Neural cell (in vitro differentiated cells): ENCODE measurements around the gene ABCA2.

Source experiments
- CTCF ChIP-seq: fragments of 450-650 bp; IDR thresholded peaks from 2 replicates; pipeline ENCODE4 v1.5.1; 2014; ENCODE audit warnings: antibody characterized with exemption, mild to moderate bottlenecking, moderate library complexity; ENCODE audit not compliant: poor library complexity, severe bottlenecking
- EZH2 ChIP-seq: fragments of 200-600, 300-800 bp; shearing (Covaris generic), sonication (generic); IDR thresholded peaks from 2 replicates; pipeline ENCODE4 v1.6.1; 2014; ENCODE audit warnings: antibody characterized with exemption, low read length, borderline replicate concordance, mild to moderate bottlenecking; ENCODE audit not compliant: insufficient read depth, poor library complexity, severe bottlenecking
- POLR2AphosphoS5 ChIP-seq: IDR thresholded peaks from 2 replicates; pipeline ENCODE4 v1.6.1; 2012
- RAD21 ChIP-seq: fragments of 450-650 bp; conservative IDR thresholded peaks from 2 replicates; pipeline ENCODE4 v1.6.1; 2014; ENCODE audit warnings: antibody characterized with exemption, mild to moderate bottlenecking, moderate library complexity

- TF ChIP-seq POLR2AphosphoS5 (no peak), CTCF (no peak), EZH2 (no peak), RAD21 (no peak)
These were observed 30.2 kb downstream of the ABCA2 start for GRCh38 chr9:136997830-136998234.
